Parathyroid adenoma (tissue), 2 donors: Measurements from ENCODE around the gene BRWD1.

Source experiments
- H2AFZ ChIP-seq: fragments of 300-600 bp; sonication (generic); one replicate; pipeline ENCODE4 v1.7.0; 2017; ENCODE audit warnings: antibody characterized with exemption, mild to moderate bottlenecking
- H3K27ac ChIP-seq: fragments of 300-600 bp; sonication (generic); one replicate; pipeline ENCODE4 v1.7.0; 2017
- H3K27me3 ChIP-seq: fragments of 300-600 bp; sonication (generic); one replicate; pipeline ENCODE4 v1.7.0; 2017; ENCODE audit warnings: low read length; ENCODE audit not compliant: control insufficient read depth, insufficient read depth
- H3K36me3 ChIP-seq: fragments of 300-600 bp; sonication (generic); one replicate; pipeline ENCODE4 v1.7.0; 2017; ENCODE audit warnings: low read length; ENCODE audit not compliant: control insufficient read depth, insufficient read depth
- H3K4me1 ChIP-seq: fragments of 300-600 bp; sonication (generic); one replicate; pipeline ENCODE4 v1.7.0; 2017; ENCODE audit warnings: control low read depth
- H3K4me2 ChIP-seq: fragments of 300-600 bp; sonication (generic); one replicate; pipeline ENCODE4 v1.7.0; 2017; ENCODE audit warnings: low read length
- H3K4me3 ChIP-seq: fragments of 300-600 bp; sonication (generic); one replicate; pipeline ENCODE4 v1.7.0; 2017; ENCODE audit warnings: low read depth, low read length
- H3K79me2 ChIP-seq: fragments of 300-600 bp; sonication (generic); one replicate; pipeline ENCODE4 v1.7.0; 2017; ENCODE audit warnings: control low read depth
- H3K9ac ChIP-seq: fragments of 300-600 bp; sonication (generic); one replicate; pipeline ENCODE4 v1.7.0; 2017; ENCODE audit warnings: mild to moderate bottlenecking
- H3K9me3 ChIP-seq: fragments of 300-600 bp; sonication (generic); one replicate; pipeline ENCODE4 v1.7.0; 2017; ENCODE audit warnings: low read length; ENCODE audit not compliant: control insufficient read depth
- CTCF ChIP-seq: fragments of 300-600 bp; sonication (generic); IDR thresholded peaks from one replicate; pipeline ENCODE4 v1.7.0; 2017; ENCODE audit warnings: antibody characterized with exemption, mild to moderate bottlenecking
- donor health status: primary hyperparathyroidism.

The BRWD1 gene

DNA sequence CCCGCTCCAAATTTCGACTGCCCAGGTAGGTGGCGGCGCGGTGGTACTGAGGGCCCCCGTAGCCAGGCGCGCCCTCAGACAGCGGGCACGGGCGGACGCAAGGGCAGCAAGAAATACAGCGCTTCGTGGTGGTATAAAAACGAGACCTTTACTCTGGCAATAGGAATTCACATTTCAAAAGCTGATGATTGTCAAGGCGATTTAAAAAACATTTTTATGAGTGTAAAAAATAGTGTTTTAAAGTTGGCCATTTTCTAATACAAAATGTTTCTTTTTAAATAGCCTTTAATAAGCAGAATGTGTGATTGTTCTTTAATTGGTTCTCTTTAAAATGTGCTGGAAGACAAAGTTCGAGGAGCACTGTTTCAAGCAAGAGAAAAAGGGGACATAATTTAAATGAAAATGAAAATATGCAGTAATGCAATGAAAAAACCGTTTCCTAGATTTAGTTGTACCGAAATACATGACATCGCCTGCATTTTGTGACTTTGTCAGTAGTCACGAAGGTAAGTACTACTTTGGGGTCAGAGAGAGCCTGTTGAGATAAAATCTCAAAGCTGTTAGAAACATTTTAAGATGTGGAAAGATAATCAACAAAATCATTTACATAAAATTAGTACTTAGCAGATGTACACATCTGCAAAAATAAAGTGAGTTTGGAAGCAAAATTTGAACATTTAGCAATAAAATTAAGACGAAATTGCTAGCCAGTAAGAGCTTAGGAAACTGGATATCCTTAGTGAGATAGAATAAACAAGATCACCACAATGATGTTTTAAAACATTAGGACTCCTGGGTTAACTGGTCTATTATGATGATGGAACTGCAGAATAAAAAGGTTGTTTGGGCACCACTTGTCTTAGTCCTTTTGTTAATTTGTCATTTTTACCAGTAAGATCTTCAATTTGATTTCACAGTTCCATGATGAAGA is 129.1 kb downstream of the BRWD1 start:
- peak overlapping the region; percentile 87 for H2AFZ ChIP-seq
- H3K79me2 ChIP-seq, result no peaks in the 10 kb centered on the region
- no peak for TF ChIP-seq CTCF

GRCh38 chr21:39183272-39184049 is 130.0 kb downstream of the BRWD1 start, which contains the start of gene PSMG1:
PSMG1 (minus strand) TSS chr21:39183451; CDS start chr21:39183385, 66 bp downstream.
- peak within 1 kb of the TSS; percentile 87 for H2AFZ ChIP-seq
- no peaks in the 10 kb centered on the region for H3K27me3 ChIP-seq
- H3K4me1 ChIP-seq, result peaks cover 4% of the 10 kb centered on the region
- peak within 1 kb of the TSS; percentile 93 for H3K4me2 ChIP-seq
- peak within 1 kb of the TSS; percentile 80 for H3K4me3 ChIP-seq
- peak within 1 kb of the TSS; percentile 90 for H3K27ac ChIP-seq
- no peaks in the 10 kb centered on the region for H3K79me2 ChIP-seq
- H3K9me3 ChIP-seq, result no peaks in the 10 kb centered on the region
- no peak for TF ChIP-seq CTCF
- peak within 1 kb of the TSS; percentile 53 for H3K9ac ChIP-seq
- H3K36me3 ChIP-seq, result no peaks in the 10 kb centered on the region

More for the DNA sequence above, 129.1 kb downstream of the BRWD1 start:
- Histone ChIP-seq H3K27me3 (no peaks in the 10 kb centered on the region), H3K9ac (peak overlapping the region; percentile 53), H3K4me3 (peak overlapping the region; percentile 80), H3K9me3 (no peaks in the 10 kb centered on the region), H3K36me3 (no peaks in the 10 kb centered on the region), H3K4me1 (peaks cover 4% of the 10 kb centered on the region), H3K27ac (peak overlapping the region; percentile 90), H3K4me2 (peak overlapping the region; percentile 93)

GRCh38 chr21:39182484-39183271 is 130.8 kb downstream of the BRWD1 start:
- Histone ChIP-seq H3K36me3 (no peaks in the 10 kb centered on the region), H3K27ac (peak overlapping the region; percentile 90), H3K4me1 (peaks cover 4% of the 10 kb centered on the region), H3K9me3 (no peaks in the 10 kb centered on the region), H3K4me2 (peak overlapping the region; percentile 93), H3K9ac (peak overlapping the region; percentile 46), H3K27me3 (no peaks in the 10 kb centered on the region), H3K4me3 (peak overlapping the region; percentile 80), H2AFZ (peak overlapping the region; percentile 87), H3K79me2 (no peaks in the 10 kb centered on the region)
- TF ChIP-seq CTCF, result no peak

GRCh38 chr21:39182016-39182415 is 131.4 kb downstream of the BRWD1 start:
- H3K9me3 ChIP-seq, result no peaks in the 10 kb centered on the region
- no peaks in the 10 kb centered on the region for H3K27me3 ChIP-seq
- H2AFZ ChIP-seq, result no peak overlapping the region
- peak overlapping the region; percentile 80 for H3K4me3 ChIP-seq
- no peak for TF ChIP-seq CTCF
- H3K36me3 ChIP-seq, result no peaks in the 10 kb centered on the region
- H3K79me2 ChIP-seq, result no peaks in the 10 kb centered on the region
- peak overlapping the region; percentile 93 for H3K4me2 ChIP-seq
- no peak overlapping the region for H3K27ac ChIP-seq
- H3K4me1 ChIP-seq, result peaks cover 4% of the 10 kb centered on the region
- no peak overlapping the region for H3K9ac ChIP-seq
